ENCODE results near the gene SH2D7.

Gene SH2D7

DNA sequence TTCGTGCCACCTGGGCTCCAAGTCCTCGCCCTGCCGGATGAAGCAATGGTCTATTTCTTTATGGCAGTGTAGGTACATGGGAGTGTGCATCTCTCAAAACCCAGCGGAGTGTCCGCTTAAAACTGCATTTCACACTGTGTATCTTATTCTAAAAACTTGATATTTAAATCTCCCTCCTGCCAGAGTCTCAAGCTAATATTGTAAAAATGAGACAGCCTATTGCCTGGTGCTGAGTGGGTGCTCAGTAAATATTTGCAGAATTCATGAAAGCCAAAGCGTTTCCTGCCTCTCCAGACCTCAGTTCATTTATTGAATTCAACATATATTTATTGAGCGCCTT, 14.5 kb upstream of the SH2D7 start:
- in situ Hi-C loops (cut with MboI; ENCODE audit: low sequenced_read_pairs): no loop called here

- in situ Hi-C loops (cut with MboI; ENCODE audit: low sequenced_read_pairs): no loop called here
Measured at GRCh38 chr15:78079298-78080087, 12.9 kb upstream of the SH2D7 start.

DNA sequence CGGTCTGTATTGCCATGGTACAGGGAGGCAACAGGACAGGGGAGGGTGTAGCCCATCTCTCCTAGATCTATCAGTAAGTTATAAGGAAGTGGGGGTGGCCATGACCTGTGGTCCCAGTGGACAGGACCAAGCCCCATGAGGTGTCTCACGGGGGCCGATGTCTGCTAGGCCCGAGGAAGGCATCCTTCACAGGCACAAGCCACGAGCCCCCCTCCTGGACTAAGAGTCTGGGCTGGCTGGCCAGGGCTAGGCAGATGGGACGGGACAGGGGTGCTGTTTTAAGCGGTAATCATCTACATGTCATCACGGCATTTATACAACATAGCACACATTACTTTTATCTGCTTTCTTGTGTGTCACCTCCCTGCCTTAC, 12.3 kb upstream of the SH2D7 start:
- in situ Hi-C loops (cut with MboI; ENCODE audit: low sequenced_read_pairs): no loop called here

DNA sequence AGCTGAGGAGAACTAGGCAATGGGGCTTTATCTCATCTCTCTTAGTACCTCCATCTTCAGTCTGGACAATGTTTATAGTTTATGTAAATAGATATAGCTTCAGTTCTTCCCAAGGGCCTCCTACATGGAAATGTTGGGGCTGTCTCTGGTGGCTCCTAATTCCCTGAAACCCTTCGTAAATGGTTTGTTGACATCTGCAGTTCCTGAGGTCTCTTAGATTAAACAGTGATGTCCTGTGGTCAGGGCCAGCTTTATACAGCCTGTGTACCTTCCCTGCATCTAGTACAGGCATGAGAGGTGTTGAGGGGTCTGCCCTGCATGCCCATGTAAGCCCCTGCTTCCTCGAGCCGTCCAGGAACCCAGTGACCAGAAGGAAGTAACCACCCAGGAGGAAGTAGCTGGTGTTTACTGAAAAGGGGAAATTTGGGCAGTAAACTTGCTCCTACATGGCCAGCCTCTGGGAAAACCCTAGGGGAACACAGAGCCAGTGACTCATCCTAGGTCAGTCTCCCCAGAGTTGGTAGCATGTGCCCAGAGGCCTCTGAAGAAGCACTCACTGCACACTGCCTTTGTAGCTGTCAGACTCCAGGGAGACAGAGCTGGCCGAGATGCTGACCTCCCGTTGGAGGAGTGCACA, 10.1 kb upstream of the SH2D7 start:
- in situ Hi-C loops (cut with MboI; ENCODE audit: low sequenced_read_pairs): no loop called here

GRCh38 chr15:78082743-78083110, 9.6 kb upstream of the SH2D7 start:
- in situ Hi-C loops (cut with MboI; ENCODE audit: low sequenced_read_pairs): no loop called here

DNA sequence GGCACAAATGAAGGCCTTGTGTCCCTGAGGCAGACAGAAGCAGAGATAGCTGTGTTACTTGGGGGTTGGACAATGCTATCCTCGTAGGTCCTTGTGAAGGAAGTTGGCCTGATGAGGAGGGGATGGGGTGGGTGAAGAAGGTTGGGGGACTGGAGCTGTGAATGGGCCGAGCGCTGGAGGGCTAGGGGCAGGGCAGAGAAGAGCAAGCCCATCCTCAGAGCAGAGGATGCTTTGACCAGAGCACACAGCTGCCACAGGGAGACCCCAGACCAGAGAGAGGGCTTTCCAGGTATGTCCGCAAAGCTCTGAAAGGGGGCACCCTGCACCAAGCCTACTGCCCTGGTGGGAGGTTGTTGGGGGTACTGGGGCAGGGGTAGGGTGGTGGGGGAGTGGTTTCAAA, 9.2 kb upstream of the SH2D7 start:
- in situ Hi-C loops (cut with MboI; ENCODE audit: low sequenced_read_pairs): no loop called here

- in situ Hi-C loops (cut with MboI; ENCODE audit: low sequenced_read_pairs): no loop called here
Measured at GRCh38 chr15:78083687-78084448, 8.5 kb upstream of the SH2D7 start.

- in situ Hi-C loops (cut with MboI; ENCODE audit: low sequenced_read_pairs): no loop called here
Measured at GRCh38 chr15:78084449-78084750, 8.0 kb upstream of the SH2D7 start.

DNA sequence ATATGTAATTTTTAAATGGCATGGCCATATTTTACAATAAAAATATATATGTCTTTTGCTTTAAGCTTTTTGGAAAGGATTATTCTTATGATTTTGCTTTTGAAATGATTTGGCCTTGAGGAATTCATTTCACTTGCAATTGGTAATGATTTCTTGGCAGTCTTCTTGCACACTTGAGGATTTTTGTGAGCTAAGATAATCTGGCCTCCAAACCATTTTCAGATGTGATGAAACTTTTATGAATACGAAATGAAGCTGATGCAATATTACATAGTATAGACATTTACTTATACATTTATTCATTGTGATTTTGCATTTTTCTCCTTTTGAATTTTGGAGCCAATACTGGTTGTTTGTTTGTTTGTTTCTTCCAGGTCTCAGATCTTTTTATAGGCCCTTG, 6.4 kb upstream of the SH2D7 start:
- in situ Hi-C loops (cut with MboI; ENCODE audit: low sequenced_read_pairs): no loop called here

- in situ Hi-C loops (cut with MboI; ENCODE audit: low sequenced_read_pairs): no loop called here
Measured at GRCh38 chr15:78087951-78088772, 4.2 kb upstream of the SH2D7 start.

DNA sequence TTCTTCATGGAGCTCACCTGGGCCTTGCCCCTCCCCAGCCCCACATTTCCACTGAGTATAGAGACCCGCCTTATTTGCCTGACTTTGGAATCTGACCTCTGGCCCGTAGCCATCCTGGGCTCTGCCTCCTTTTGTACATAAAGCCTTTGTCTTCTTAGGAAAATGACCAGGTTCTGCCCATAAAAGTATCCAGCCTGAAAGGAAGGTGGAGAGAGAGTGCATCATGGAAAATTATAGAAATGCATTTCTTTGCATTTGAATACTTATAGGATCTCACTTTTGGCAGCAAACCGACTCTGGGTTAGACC, 3.6 kb upstream of the SH2D7 start:
- in situ Hi-C loops (cut with MboI; ENCODE audit: low sequenced_read_pairs): no loop called here

DNA sequence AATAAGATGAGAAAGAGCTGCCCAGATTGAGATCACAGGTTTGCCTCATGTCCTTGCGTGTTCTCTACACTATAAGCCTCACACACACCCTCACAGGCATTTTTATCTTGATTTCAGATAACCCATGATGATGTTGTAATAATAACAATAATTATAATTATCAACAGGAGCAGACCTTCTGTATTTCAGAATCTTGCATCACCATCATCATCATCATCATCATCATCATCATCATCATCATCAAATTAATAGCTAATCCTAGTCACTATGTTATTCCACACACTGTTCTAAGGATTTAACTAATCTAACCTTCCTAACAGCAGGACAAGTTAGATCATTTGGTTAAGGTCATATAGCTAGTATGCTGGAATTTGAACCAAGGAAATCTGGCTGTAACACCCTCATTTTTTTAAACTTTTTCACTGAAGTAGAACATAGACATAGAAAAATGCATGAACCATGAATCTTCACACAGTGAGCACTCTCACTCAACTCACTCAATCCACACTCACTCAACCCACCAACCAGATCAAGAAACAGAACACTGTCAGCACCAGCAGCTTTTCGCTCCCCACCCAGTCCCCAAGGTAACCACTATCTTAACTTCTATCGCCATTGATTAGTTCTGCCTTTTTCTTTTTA, 1.8 kb upstream of the SH2D7 start:
- in situ Hi-C loops (cut with MboI; ENCODE audit: low sequenced_read_pairs): no loop called here

DNA sequence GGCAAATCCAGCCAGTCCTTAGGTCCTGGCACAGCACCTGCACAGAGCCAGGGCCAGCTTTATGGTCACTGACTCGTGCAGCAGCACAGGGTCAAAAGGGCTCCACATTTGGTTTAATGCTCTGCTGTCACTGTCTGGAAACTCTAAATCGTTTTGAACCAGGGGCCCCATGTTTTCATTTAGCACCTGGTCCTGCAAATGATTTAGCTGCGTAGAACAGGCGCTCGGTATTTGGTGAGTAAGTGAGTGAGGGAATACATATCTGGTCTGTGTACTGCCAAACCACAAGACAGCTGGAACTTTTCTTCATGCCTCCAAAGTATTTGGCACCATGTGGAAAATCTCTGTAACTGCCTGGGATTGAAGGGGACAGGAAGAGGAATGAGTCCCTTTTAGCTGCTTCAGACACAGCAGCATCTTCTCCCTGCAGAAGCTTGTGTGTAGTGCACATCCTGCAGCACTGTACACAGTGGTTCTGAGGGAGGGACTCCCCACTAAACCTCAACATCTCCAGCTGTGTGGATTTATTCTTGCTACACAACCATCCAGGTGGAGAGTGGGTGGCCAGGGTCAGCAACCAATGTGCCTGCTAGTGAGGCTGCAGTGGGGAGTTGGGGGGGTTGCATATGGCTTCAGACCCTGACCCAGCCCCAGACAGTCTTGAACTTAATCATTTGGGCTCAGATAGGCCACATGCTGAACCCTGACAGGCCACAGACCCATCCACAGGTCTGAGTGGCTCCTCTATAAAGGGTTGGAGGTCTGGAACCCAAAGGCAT, 1.1 kb downstream of the SH2D7 start:
- in situ Hi-C loops (cut with MboI; ENCODE audit: low sequenced_read_pairs): no loop called here

- in situ Hi-C loops (cut with MboI; ENCODE audit: low sequenced_read_pairs): no loop called here
Measured at GRCh38 chr15:78097667-78098066, 5.3 kb downstream of the SH2D7 start.

DNA sequence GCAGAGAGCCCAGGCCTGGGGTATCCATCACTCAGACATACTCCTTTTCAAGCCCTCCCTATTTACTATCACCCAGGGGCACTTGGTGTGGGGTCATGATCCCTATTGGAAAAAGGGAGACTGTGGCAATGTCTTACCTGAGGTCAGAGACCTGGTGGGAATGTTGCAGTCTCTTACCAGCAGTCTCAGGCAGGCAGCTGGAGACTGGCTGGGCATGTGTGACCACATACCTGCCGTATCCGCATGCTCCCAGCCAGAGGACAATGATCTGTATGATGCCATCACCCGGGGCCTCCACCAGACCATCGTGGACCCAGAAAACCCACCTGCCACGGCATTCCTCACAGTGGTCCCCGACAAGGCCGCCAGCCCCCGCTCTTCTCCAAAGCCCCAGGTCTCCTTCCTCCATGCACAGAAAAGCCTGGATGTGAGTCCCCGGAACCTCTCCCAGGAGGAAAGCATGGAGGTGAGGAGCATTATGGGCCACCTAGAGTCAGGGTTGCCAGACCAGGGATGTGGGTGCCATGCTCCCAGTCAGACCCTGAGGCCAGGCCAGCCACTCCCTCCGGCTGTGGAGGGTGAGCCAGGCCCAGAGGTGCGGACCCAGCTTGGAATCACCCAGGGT, 5.9 kb downstream of the SH2D7 start:
- in situ Hi-C loops (cut with MboI; ENCODE audit: low sequenced_read_pairs): no loop called here

GRCh38 chr15:78100886-78101285, 8.5 kb downstream of the SH2D7 start:
- in situ Hi-C loops (cut with MboI; ENCODE audit: low sequenced_read_pairs): no loop called here

- in situ Hi-C loops (cut with MboI; ENCODE audit: low sequenced_read_pairs): no loop called here
Measured at GRCh38 chr15:78101423-78102105, 9.2 kb downstream of the SH2D7 start.

- in situ Hi-C loops (cut with MboI; ENCODE audit: low sequenced_read_pairs): no loop called here
Measured at GRCh38 chr15:78102211-78102610, 9.8 kb downstream of the SH2D7 start.

DNA sequence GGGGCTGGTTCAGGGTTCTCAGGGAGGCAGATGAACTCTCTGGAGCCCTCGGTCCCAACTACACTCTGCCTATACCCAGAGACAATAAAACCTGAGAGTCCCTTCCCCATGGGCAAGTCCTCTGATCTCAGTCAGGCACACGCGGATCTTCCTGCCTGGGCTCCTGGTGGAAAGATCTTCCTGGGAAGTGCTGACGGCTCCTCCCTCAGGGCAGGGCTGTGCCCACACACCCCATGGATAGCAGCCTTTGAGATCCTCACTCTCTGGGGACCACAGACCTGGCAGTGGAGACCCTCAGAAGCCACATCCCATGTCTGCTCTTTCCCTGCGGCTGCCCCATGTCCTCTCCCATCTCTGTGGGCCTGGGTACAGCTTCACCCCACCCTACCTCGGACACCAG, 10.4 kb downstream of the SH2D7 start:
- in situ Hi-C loops (cut with MboI; ENCODE audit: low sequenced_read_pairs): no loop called here

Measured in HL-60/S4 (cell line).